Ishikawa (cell line): ENCODE results near the gene UTP25.

ENCODE experiments used
- CEBPB ChIP-seq: IDR thresholded peaks from 2 replicates; pipeline ENCODE4 v1.6.1; 2012
- CREB1 ChIP-seq: IDR thresholded peaks from 2 replicates; pipeline ENCODE4 v1.6.1; 2012; ENCODE audit warnings: low read depth
- EGR1 ChIP-seq: IDR thresholded peaks from 2 replicates; pipeline ENCODE4 v1.6.1; 2012
- EP300 ChIP-seq: IDR thresholded peaks from 2 replicates; pipeline ENCODE4 v1.6.1; 2012; ENCODE audit warnings: borderline replicate concordance
- FOXM1 ChIP-seq: IDR thresholded peaks from 2 replicates; pipeline ENCODE4 v1.6.1; 2012; ENCODE audit warnings: low read depth, borderline replicate concordance
- MAX ChIP-seq: IDR thresholded peaks from 2 replicates; pipeline ENCODE4 v1.6.1; 2012
- NFIC ChIP-seq: IDR thresholded peaks from 2 replicates; pipeline ENCODE4 v1.6.1; 2012
- RAD21 ChIP-seq: IDR thresholded peaks from 2 replicates; pipeline ENCODE4 v1.6.1; 2012; ENCODE audit warnings: low read depth
- REST ChIP-seq: IDR thresholded peaks from 2 replicates; pipeline ENCODE4 v1.6.1; 2012; ENCODE audit warnings: low read depth, mild to moderate bottlenecking
- TAF1 ChIP-seq: IDR thresholded peaks from 2 replicates; pipeline ENCODE4 v1.6.1; 2012; ENCODE audit warnings: low read depth, mild to moderate bottlenecking
- TCF12 ChIP-seq: IDR thresholded peaks from 2 replicates; pipeline ENCODE4 v1.6.1; 2012; ENCODE audit warnings: low read depth
- TEAD4 ChIP-seq: IDR thresholded peaks from 2 replicates; pipeline ENCODE4 v1.6.1; 2012
- USF1 ChIP-seq: IDR thresholded peaks from 2 replicates; pipeline ENCODE4 v1.6.1; 2012
- YY1 ChIP-seq: IDR thresholded peaks from 2 replicates; pipeline ENCODE4 v1.6.1; 2012; ENCODE audit warnings: low read depth
- ZBTB7A ChIP-seq: IDR thresholded peaks from 2 replicates; pipeline ENCODE4 v1.6.1; 2012; ENCODE audit warnings: low read depth

The UTP25 gene

GRCh38 chr1:209822706-209823105 lies 5.1 kb upstream of the UTP25 start:
- no peak for TF ChIP-seq CREB1
- TF ChIP-seq FOXM1, result no peak
- no peak for TF ChIP-seq CEBPB
- TF ChIP-seq TEAD4, result no peak
- TF ChIP-seq EGR1, result no peak
- TF ChIP-seq USF1, result no peak
- TF ChIP-seq ZBTB7A, result no peak
- no peak for TF ChIP-seq EP300

GRCh38 chr1:209823143-209824041 lies 4.4 kb upstream of the UTP25 start:
- TF ChIP-seq RAD21, result peak; percentile 14; the same call in 1 of the 2 replicates
- no peak for TF ChIP-seq YY1

GRCh38 chr1:209825591-209826434 lies 2.0 kb upstream of the UTP25 start:
- no peak for TF ChIP-seq EP300
- TF ChIP-seq MAX, result no peak
- TF ChIP-seq REST, result no peak
- no peak for TF ChIP-seq ZBTB7A
- TF ChIP-seq RAD21, result no peak
- TF ChIP-seq USF1, result no peak
- TF ChIP-seq TEAD4, result no peak
- no peak for TF ChIP-seq TAF1
- TF ChIP-seq YY1, result no peak
- TF ChIP-seq FOXM1, result no peak
- no peak for TF ChIP-seq CREB1
- no peak for TF ChIP-seq CEBPB
- no peak for TF ChIP-seq TCF12
- TF ChIP-seq EGR1, result no peak
- TF ChIP-seq NFIC, result no peak

- TF ChIP-seq MAX (no peak), RAD21 (no peak), REST (no peak), YY1 (no peak), EP300 (no peak), EGR1 (no peak), FOXM1 (no peak), TAF1 (no peak), TCF12 (no peak), USF1 (no peak), CEBPB (no peak), TEAD4 (no peak), CREB1 (no peak), ZBTB7A (no peak)
Observed at GRCh38 chr1:209829716-209830115, 1.9 kb downstream of the UTP25 start.

GRCh38 chr1:209830722-209831121 lies 3.0 kb downstream of the UTP25 start:
- TF ChIP-seq EP300, result no peak
- no peak for TF ChIP-seq ZBTB7A
- TF ChIP-seq NFIC, result no peak
- no peak for TF ChIP-seq YY1
- TF ChIP-seq CREB1, result no peak
- TF ChIP-seq USF1, result no peak
- no peak for TF ChIP-seq RAD21
- no peak for TF ChIP-seq FOXM1
- no peak for TF ChIP-seq REST
- no peak for TF ChIP-seq EGR1
- no peak for TF ChIP-seq CEBPB
- no peak for TF ChIP-seq MAX
- no peak for TF ChIP-seq TCF12
- no peak for TF ChIP-seq TAF1
- no peak for TF ChIP-seq TEAD4
